Measurements from ENCODE around the gene PFKFB3. TPM values are rescaled to one million over a fixed set of nuclear protein-coding genes. Genes with fewer than 3 reads are reported as not detected.
A peak's percentile ranks its signal among the peaks of the same experiment; 100 is the strongest.

PFKFB3 gene
- total and polyA plus RNA-seq, 12 donors = 5.5 to 77.3 (median 14.7) TPM

DNA sequence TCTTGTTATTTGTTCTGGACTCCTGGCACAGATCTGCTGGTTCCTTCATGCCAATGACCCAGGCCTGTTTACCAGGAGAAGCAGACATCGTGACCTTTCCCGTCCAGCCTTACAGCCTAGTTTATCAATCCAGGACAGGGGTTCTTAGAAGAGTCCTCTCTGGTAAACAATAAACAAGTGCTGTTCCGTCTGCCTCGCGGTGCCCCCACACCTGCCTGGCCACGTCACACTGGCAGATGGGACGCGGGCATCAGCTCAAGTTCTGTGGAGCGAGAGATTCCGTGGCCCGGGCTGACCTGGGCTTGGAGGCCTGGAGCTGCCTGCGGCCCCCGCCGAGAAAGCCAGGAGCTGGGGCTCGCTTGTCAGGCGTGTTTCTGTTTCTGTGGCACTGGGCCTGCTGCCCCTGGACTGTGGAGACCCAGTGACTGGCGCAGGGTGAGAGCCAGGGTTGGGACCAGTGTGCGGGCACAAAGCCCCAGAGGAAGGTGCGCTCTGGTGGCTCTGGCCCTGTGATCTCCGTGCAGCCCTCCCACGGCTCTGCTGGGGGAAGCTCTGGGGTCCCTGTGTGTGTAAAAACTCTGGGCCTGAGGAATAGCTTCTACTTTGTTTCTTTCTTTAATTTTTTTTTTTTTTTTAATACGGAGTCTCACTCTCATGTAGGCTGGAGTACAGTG lies 28.4 kb upstream of the PFKFB3 start:
- H3K9me3 ChIP-seq = no peaks in the 10 kb centered on the region
- no peaks in the 10 kb centered on the region for H3K27me3 ChIP-seq
- 70 to 71% methylated on average over 22 of the region's 22 CpGs for WGBS, 2 donors
- DNase-seq (peak in 1 of 2 donors; percentile 38), ATAC-seq (peak in 2 of 8 donors; percentile 18 to 33)
- H3K27ac ChIP-seq = peak overlapping the region; percentile 22 to 84 (median 54)
- TF ChIP-seq, protein P1, sequence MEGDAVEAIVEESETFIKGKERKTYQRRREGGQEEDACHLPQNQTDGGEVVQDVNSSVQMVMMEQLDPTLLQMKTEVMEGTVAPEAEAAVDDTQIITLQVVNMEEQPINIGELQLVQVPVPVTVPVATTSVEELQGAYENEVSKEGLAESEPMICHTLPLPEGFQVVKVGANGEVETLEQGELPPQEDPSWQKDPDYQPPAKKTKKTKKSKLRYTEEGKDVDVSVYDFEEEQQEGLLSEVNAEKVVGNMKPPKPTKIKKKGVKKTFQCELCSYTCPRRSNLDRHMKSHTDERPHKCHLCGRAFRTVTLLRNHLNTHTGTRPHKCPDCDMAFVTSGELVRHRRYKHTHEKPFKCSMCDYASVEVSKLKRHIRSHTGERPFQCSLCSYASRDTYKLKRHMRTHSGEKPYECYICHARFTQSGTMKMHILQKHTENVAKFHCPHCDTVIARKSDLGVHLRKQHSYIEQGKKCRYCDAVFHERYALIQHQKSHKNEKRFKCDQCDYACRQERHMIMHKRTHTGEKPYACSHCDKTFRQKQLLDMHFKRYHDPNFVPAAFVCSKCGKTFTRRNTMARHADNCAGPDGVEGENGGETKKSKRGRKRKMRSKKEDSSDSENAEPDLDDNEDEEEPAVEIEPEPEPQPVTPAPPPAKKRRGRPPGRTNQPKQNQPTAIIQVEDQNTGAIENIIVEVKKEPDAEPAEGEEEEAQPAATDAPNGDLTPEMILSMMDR (IDR thresholded peaks at IDR 0.05) = no peak
- intact Hi-C loops (cut with DNase I) = no loop called here
- H3K36me3 ChIP-seq = no peaks in the 10 kb centered on the region
- H3K4me3 ChIP-seq = no peak overlapping the region
- H3K4me1 ChIP-seq = peaks cover 8 to 94% (median 83%) of the 10 kb centered on the region in 9 donors

DNA sequence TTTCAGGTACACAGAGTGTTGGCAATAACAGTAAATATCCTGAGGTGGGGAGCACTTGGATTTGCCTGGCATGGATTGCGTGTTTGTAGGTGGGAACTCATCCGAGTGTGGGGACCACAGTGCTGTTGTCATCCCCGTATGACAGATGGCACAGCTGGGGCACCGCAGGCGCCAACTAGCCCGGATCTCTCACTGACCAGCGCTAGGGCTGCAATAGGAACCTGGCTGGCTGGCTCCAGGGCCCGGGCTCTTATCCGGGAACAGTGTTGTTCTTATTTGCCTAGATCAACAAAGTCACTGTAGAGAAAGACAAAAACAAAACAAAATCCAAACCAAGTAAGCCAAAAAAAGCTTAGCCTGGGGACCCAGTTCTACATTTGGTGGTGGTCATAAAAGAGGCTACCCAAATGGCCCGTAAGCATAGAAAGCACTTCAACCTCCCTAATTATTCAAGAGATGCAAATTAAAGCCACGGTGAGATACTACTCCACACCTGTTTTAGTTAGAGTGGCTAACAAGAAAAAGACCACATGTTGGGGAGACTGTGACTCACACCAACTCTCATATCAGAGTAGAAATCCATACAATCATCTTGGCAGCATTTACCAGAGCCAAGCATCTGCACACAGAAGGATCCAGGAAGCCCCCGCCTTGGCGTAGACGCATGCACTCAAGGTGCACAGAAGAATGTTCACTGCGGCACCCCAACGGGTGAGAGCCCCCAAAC lies 27.2 kb upstream of the PFKFB3 start:
- DNase-seq (no peak), ATAC-seq (no peak)
- peak overlapping the region in 3 of 10 donors; percentile 10 to 79 (median 65) for H3K27ac ChIP-seq
- intact Hi-C loops (cut with DNase I) = no loop called here
- peaks cover 8 to 82% (median 74%) of the 10 kb centered on the region in 9 donors for H3K4me1 ChIP-seq
- H3K4me3 ChIP-seq = no peak overlapping the region
- WGBS, 2 donors = 80 to 83% methylated on average over 16 of the region's 16 CpGs
- H3K36me3 ChIP-seq = no peaks in the 10 kb centered on the region
- TF ChIP-seq, protein P1 (IDR thresholded peaks at IDR 0.05) = no peak
- H3K27me3 ChIP-seq = no peaks in the 10 kb centered on the region
- H3K9me3 ChIP-seq = no peaks in the 10 kb centered on the region

DNA sequence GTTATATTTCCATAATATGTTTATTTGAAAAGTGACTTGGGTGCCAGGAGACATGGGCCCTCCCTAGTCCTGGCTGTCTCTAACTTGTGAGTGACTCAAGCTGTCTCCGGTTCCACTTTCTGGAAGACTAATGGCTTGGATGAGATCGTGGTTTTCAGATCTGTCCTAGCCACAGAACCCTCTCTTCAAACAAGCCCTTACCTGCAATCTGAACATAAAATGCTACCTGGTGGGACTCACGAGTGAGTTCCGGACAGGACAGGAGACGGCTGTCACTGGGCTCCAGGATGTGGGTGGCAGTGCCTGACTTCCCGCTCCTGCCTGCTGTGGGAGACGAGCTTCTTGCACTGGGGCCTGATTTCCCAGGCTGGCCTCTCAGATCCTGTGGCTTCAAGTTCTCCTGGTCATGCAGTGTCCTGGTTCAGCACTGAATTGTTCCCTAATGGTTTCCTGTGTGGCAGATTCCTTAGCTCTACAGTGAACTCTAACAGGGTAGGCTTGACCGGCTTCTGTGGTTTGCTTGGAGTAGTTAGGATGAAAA lies 26.0 kb upstream of the PFKFB3 start:
- Histone ChIP-seq H3K27ac (peak overlapping the region in 5 of 10 donors; percentile 6 to 84 (median 45)), H3K36me3 (no peaks in the 10 kb centered on the region), H3K4me3 (no peak overlapping the region), H3K9me3 (no peaks in the 10 kb centered on the region), H3K4me1 (peaks cover 8 to 70% (median 61%) of the 10 kb centered on the region in 9 donors), H3K27me3 (no peaks in the 10 kb centered on the region)
- TF ChIP-seq, protein P1 (IDR thresholded peaks at IDR 0.05) = no peak
- no peak for DNase-seq
- ATAC-seq = peak in 1 of 8 donors; percentile 11
- 75 to 82% methylated on average over 8 of the region's 8 CpGs for WGBS, 2 donors
- intact Hi-C loops (cut with DNase I) = no loop called here

DNA sequence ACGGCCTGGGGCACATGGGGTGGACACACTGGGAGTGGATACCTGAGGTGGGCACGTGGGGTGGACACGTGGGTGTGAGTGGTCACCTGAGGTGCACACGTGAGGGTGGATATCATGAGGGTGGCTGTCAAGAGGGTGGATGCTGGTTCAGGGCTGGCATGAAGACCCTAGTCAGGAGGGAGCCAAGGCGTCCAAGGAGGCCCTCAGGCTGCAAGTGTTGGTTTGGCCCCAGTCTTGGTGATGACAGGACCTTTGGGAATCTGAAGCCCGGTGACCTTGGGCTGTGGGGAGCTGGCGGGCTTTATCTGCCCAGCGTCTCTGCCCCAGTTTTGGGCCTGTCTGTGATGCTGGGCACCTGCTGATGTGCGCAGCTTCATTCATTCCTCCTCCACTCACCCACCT lies 24.9 kb upstream of the PFKFB3 start:
- no peaks in the 10 kb centered on the region for H3K36me3 ChIP-seq
- H3K9me3 ChIP-seq = no peaks in the 10 kb centered on the region
- intact Hi-C loops (cut with DNase I) = no loop called here
- peak overlapping the region in 5 of 10 donors; percentile 6 to 36 (median 18) for H3K27ac ChIP-seq
- peaks cover 5 to 69% (median 62%) of the 10 kb centered on the region in 9 donors for H3K4me1 ChIP-seq
- DNase-seq (peak in 1 of 2 donors; percentile 34), ATAC-seq (peak; percentile 23 to 82 (median 57))
- H3K27me3 ChIP-seq = no peaks in the 10 kb centered on the region
- no peak overlapping the region for H3K4me3 ChIP-seq
- WGBS, 2 donors = 56 to 70% methylated on average over 9 of the region's 9 CpGs
- TF ChIP-seq, protein P1 (IDR thresholded peaks at IDR 0.05) = no peak

Measured in heart right ventricle (tissue), 16 donors.